ENCODE measurements around the gene AGO1. TPM values are rescaled to one million over a fixed set of nuclear protein-coding genes. Genes with fewer than 3 reads are reported as not detected.

Gene AGO1
- total and polyA plus RNA-seq, 10 of the 15 experiments (the other 5 are each of a cell fraction or from before 2014, with no cell fraction given), result 1.8 to 24.0 (median 8.1) TPM

DNA sequence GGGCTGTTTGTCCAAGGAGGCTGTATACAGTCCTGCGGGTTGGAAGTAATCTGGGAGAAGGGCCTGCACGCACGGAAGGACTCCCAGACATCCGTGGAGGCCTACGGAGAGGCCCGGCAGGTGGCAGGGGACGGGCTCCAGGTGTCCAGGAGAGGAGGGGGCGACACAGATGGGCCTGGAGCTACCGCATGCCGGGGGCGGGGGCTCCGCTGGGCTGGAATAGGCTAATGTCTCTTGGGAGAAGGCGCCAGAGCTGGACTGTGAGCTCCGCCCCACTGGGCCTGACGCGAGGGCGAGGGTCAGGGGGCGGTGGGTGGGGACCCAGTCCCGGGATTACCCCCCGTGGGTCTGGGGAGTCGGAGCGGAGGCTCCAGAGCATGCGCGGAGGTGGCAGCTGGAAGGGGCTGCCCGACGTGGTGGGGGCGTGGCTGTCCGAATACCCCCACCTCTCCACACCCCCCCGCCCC is 659 bp downstream of the AGO1 start:
- SMC1A ChIA-PET (ENCODE audit: uncharacterized antibody, unreplicated experiment), result interaction anchor here (0.9 to 1.6 kb wide), 2 partner anchors 39 to 47 kb away, joined by 3 to 5 read pairs; partner anchors contain the start of gene AGO3
- Histone ChIP-seq H3K27ac (ENCODE audit: control insufficient read depth, insufficient read depth) (peak overlapping the region; percentile 65), H3K36me3 (ENCODE audit: control insufficient read depth in 2 of 2, insufficient read depth in 2 of 2, low read length in 1 of 2) (no peaks in the 10 kb centered on the region), H3K9me3 (replicated peaks; ENCODE audit: control insufficient read depth, insufficient read depth, low read length) (no peaks in the 10 kb centered on the region), H3K4me2 (ENCODE audit: control insufficient read depth, insufficient read depth) (peak overlapping the region; percentile 85), H4K20me1 (ENCODE audit: control insufficient read depth, insufficient read depth) (no peaks in the 10 kb centered on the region), H3K4me3 (peak overlapping the region; percentile 97), H3K27me3 (replicated peaks in 1 of 2; ENCODE audit: control insufficient read depth in 2 of 2, insufficient read depth in 2 of 2, low read length in 1 of 2) (no peaks in the 10 kb centered on the region), H3K79me2 (ENCODE audit: control insufficient read depth, insufficient read depth, low read length) (peaks cover 11% of the 10 kb centered on the region), H3K4me1 (ENCODE audit: control insufficient read depth, insufficient read depth, low read length) (peaks cover 14% of the 10 kb centered on the region), H3K9ac (ENCODE audit: control insufficient read depth, insufficient read depth, low read length) (peak overlapping the region; percentile 83), H2AFZ (ENCODE audit: control insufficient read depth, low read depth, low read length) (peak overlapping the region; percentile 87)
- TF ChIP-seq MYB (IDR thresholded peaks at IDR 0.05; ENCODE audit: borderline replicate concordance, low read depth, low read length) (no peak), ZNF384 (IDR thresholded peaks at IDR 0.05; ENCODE audit: borderline replicate concordance, low read depth, low read length) (no peak), BCL11A (IDR thresholded peaks at IDR 0.05; ENCODE audit: low read depth, low read length) (no peak), MEF2B (IDR thresholded peaks at IDR 0.05; ENCODE audit: partially characterized antibody, poor library complexity, severe bottlenecking) (peak; percentile 49), NR2C1 (IDR thresholded peaks at IDR 0.05) (peak; percentile 58; the same call in 1 of the 2 replicates), KDM1A (IDR thresholded peaks at IDR 0.05; ENCODE audit: borderline replicate concordance) (no peak), NR2F1 (conservative IDR thresholded peaks at IDR 0.05) (0 out of 2 replicates have a peak, but pooled peaks have one; percentile 10), NBN (IDR thresholded peaks at IDR 0.05) (0 out of 2 replicates have a peak, but pooled peaks have one; percentile 24), NRF1 (conservative IDR thresholded peaks at IDR 0.05; ENCODE audit: low read depth, low read length) (peak; percentile 43)
- POLR2A ChIA-PET, result interaction anchor here (0.8 to 1.6 kb wide), 4 partner anchors 13 to 138 kb away, joined by 3 to 6 read pairs (median 4); partner anchors contain the start of gene AGO3
- intact Hi-C loops (cut with micrococcal nuclease; ENCODE audit: unreplicated experiment), result loop anchor here (2.0 to 10.0 kb wide), 2 partner anchors 47 to 201 kb away; partner anchors contain the start of genes ADPRS, AGO3 and TEKT2
- no peak for DNase-seq (ENCODE audit: low read depth, low spot score)
- ATAC-seq, result peak; percentile 32
- RAD21 ChIA-PET (ENCODE audit: unreplicated experiment), result interaction anchor here (0.6 to 1.4 kb wide), 5 partner anchors 48 to 804 kb away, joined by 3 to 4 read pairs (median 3); partner anchors contain the start of gene ZMYM1
- 6% methylated on average over 23 of the region's 29 CpGs for WGBS (ENCODE audit: insufficient coverage, insufficient replicate concordance, low lambda C conversion rate, missing lambda C conversion rate)
- CTCF ChIA-PET, result interaction anchor here (0.5 to 1.7 kb wide), 14 partner anchors 8 to 251 kb away, joined by 3 to 8 read pairs (median 4); partner anchors contain the start of gene AGO3
- in situ Hi-C loops (cut with MboI), result no loop called here
- no peak for FAIRE-seq
- BruUV-seq (replicated peaks), result no TSS peak
